GM10248 (cell line): ENCODE measurements around the gene MACROH2A2.

Experiments
- CTCF ChIA-PET: fragments of 300-600 bp; sonication (Branson Sonifier 250); formaldehyde crosslinking; extraction: SDS; loops from one replicate; lab custom pipeline; 2021; ENCODE audit warnings: antibody characterized with exemption; lab: Yijun Ruan, JAX
- POLR2A ChIA-PET: fragments of 350-650 bp; sonication (Branson Sonifier 250); formaldehyde crosslinking; extraction: SDS; loops from one replicate; lab custom pipeline; 2020; ENCODE audit warnings: antibody characterized with exemption; lab: Yijun Ruan, JAX
- DNase-seq: peaks from one replicate; pipeline ENCODE4 v3.0.0; 2012; ENCODE audit errors: extremely low spot score
- TF ChIP-seq, protein P1 (sequence below): IDR thresholded peaks from 2 replicates; pipeline ENCODE4 v1.5.1; 2012; ENCODE audit warnings: mild to moderate bottlenecking, low read depth; ENCODE audit errors: extremely low read depth, missing control alignments, control extremely low read depth

The MACROH2A2 gene

GRCh38 chr10:70142555-70142954, 89.9 kb downstream of the MACROH2A2 start:
- CTCF ChIA-PET = interaction anchor here (1.7 to 2.3 kb wide), 2 partner anchors 27 to 79 kb away, joined by 7 to 8 read pairs; no protein-coding TSS in a partner anchor
- TF ChIP-seq, protein P1, sequence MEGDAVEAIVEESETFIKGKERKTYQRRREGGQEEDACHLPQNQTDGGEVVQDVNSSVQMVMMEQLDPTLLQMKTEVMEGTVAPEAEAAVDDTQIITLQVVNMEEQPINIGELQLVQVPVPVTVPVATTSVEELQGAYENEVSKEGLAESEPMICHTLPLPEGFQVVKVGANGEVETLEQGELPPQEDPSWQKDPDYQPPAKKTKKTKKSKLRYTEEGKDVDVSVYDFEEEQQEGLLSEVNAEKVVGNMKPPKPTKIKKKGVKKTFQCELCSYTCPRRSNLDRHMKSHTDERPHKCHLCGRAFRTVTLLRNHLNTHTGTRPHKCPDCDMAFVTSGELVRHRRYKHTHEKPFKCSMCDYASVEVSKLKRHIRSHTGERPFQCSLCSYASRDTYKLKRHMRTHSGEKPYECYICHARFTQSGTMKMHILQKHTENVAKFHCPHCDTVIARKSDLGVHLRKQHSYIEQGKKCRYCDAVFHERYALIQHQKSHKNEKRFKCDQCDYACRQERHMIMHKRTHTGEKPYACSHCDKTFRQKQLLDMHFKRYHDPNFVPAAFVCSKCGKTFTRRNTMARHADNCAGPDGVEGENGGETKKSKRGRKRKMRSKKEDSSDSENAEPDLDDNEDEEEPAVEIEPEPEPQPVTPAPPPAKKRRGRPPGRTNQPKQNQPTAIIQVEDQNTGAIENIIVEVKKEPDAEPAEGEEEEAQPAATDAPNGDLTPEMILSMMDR = no peak
- POLR2A ChIA-PET = no interaction called here
- DNase-seq = peak; percentile 8

DNA sequence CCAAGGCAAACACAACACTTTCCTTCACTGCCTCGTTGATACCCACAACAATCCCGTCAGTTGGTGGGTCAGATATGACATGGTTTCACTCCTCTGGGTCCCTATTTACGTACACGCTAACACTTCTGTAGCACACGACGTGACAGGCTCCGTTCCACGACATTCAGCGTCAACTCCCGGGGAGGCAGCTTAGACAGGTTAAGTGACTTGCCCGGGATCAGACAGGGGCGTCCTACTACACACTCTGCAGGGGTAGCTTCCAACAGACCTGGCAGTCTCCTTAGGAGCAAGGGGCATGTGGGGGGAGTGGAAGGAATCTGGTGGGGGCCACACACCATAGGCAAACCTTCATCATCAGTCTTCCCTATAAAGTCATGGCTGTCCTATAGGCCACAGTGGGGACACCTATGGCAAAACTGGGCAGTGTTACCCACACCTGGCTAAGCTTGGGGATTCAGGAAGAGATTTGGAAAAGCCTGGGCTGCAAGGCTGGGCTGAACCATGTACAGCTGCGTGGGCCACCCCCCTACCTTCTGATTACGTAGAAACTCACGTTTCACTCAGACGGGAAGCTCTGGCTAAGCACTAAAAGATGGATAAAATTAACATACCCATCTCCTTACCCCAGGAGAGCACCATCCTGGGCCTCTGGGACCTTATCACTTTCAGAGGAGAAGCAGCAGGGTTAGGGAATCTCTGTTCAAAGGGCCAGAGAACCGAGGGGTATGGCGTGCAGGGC, 91.9 kb downstream of the MACROH2A2 start:
- DNase-seq = no peak
- TF ChIP-seq, protein P1 = no peak
- POLR2A ChIA-PET = no interaction called here
- CTCF ChIA-PET = interaction anchor here (0.9 to 5.4 kb wide), 12 partner anchors 10 to 220 kb away, joined by 3 to 77 read pairs (median 19); partner anchors contain the start of gene AIFM2

DNA sequence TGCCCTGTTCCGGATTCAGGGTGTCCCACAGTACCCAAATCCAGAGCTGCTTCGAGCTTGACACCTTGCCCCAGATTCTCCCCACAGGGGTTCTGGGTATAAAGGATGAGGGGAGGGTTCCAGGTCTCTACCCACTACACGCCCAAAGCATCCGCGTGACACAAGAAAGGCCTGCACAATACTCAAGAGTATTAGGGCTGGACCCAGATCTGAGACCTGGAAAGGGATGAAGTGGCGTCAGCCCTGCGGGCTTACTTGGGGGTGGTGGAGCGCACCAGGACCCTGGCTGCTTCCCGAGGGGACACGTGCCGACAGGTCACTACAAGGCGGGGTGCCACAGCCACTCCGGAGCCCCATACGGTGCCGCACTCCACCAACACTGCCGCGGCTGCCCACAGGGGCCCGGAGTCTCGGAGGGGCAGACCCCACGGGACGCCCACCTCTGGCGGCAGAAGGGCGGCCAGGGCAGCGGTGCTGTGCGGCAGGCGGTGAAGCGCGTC, 92.6 kb downstream of the MACROH2A2 start:
- CTCF ChIA-PET = interaction anchor here (1.4 to 5.4 kb wide), 17 partner anchors 10 to 269 kb away, joined by 4 to 77 read pairs (median 14); partner anchors contain the start of genes AIFM2 and SAR1A
- peak; percentile 18 for DNase-seq

GRCh38 chr10:70145666-70146488, 93.2 kb downstream of the MACROH2A2 start:
- ChIA-PET POLR2A (interaction anchor here (0.7 to 1.8 kb wide), 11 partner anchors 10 to 259 kb away, joined by 3 to 15 read pairs (median 5); partner anchors contain the start of gene SAR1A), CTCF (interaction anchor here (0.6 to 5.4 kb wide), 32 partner anchors 8 to 268 kb away, joined by 3 to 77 read pairs (median 6); partner anchors contain the start of genes AIFM2, EIF4EBP2, PPA1 and SAR1A)
- TF ChIP-seq, protein P1 = peak; percentile 78

More for the DNA sequence above, 92.6 kb downstream of the MACROH2A2 start:
- TF ChIP-seq, protein P1 = no peak
- POLR2A ChIA-PET = interaction anchor here (0.7 to 1.8 kb wide), 3 partner anchors 11 to 260 kb away, joined by 3 to 15 read pairs (median 9); partner anchors contain the start of gene SAR1A

GRCh38 chr10:70146489-70147258, 94.0 kb downstream of the MACROH2A2 start, which contains the start of gene TYSND1:
Gene TYSND1, minus strand, starts transcription at chr10:70146700. Its CDS starts 114 bp downstream, at chr10:70146586.
- peak; percentile 97 for DNase-seq
- ChIA-PET CTCF (interaction anchor here (0.6 to 5.4 kb wide), 34 partner anchors 9 to 267 kb away, joined by 3 to 77 read pairs (median 4); partner anchors contain the start of genes AIFM2, EIF4EBP2, PPA1 and SAR1A), POLR2A (interaction anchor here (0.7 to 1.8 kb wide), 10 partner anchors 9 to 85 kb away, joined by 3 to 15 read pairs (median 6); partner anchors contain the start of gene SAR1A)
- TF ChIP-seq, protein P1 = peak; percentile 85

More at GRCh38 chr10:70145666-70146488, 93.2 kb downstream of the MACROH2A2 start:
- DNase-seq = peak; percentile 79
